Mucosa of gallbladder (tissue), 1 donor: ENCODE data around the gene LHFPL2. TPM values are rescaled to one million over a fixed set of nuclear protein-coding genes. Genes with fewer than 3 reads are reported as not detected.
"Not testable (repeated sequence)": the region's sequence is repeated elsewhere in the genome, so short reads cannot be mapped to it uniquely, and the experiment has no call there.

Experiments used
- DNase-seq: peaks from one replicate; pipeline ENCODE4 v3.0.0-alpha.2; 2020; ENCODE audit warnings: low spot score
- total RNA-seq: library from RNA; stranded (reverse); gene quantifications from one replicate; pipeline ENCODE4 v1.2.1, GENCODE V29; 2021
- donor health status: DM: no; HTN: no; CAD: no.

The LHFPL2 gene, protein sequence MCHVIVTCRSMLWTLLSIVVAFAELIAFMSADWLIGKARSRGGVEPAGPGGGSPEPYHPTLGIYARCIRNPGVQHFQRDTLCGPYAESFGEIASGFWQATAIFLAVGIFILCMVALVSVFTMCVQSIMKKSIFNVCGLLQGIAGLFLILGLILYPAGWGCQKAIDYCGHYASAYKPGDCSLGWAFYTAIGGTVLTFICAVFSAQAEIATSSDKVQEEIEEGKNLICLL
- 22.5 TPM for total RNA-seq

GRCh38 chr5:78648359-78649210, at the start of gene LHFPL2:
Gene LHFPL2 (minus strand): TSS chr5:78648772. CDS start chr5:78510213, 138,559 bp downstream.
- peak; percentile 53 for DNase-seq

- no peak for DNase-seq
These were observed 48.1 kb upstream of the LHFPL2 start for GRCh38 chr5:78696637-78697036.

DNA sequence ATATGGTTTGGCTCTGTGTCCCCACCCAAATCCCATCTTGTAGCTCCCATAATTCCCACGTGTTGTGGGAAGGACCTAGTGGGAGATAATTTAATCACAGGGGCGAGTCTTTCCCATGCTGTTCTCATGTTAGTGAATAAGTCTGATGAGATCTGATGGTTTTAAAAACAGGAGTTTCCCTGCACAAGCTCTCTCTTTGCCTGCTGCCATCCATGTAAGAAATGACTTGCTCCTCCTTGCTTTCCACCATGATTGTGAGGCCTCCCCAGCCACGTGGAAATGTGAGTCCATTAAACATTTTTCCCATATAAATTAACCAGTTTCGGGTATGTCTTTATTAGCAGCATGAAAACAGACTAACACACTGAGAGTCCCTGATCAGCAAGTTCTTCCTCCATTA, 47.5 kb upstream of the LHFPL2 start:
- not testable (repeated sequence) for DNase-seq

DNA sequence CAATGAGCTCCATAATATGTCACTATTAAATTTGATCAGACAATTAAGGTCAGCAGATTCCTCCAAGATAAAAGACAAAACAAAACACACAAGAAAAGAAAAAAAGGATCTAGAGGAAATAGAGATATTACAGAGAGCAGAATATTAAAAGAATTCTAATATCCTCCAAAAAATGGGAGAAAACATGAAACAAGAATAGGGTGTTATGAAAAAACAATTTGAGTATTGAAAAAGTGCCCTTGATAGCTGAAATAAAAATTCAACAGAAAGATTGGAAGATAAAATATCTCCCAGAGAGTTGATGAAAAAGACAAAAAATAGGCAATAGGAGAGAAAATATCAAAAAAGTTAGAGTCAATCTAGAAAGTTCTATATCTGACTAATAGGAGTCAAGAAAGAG, 44.8 kb upstream of the LHFPL2 start:
- no peak for DNase-seq

DNA sequence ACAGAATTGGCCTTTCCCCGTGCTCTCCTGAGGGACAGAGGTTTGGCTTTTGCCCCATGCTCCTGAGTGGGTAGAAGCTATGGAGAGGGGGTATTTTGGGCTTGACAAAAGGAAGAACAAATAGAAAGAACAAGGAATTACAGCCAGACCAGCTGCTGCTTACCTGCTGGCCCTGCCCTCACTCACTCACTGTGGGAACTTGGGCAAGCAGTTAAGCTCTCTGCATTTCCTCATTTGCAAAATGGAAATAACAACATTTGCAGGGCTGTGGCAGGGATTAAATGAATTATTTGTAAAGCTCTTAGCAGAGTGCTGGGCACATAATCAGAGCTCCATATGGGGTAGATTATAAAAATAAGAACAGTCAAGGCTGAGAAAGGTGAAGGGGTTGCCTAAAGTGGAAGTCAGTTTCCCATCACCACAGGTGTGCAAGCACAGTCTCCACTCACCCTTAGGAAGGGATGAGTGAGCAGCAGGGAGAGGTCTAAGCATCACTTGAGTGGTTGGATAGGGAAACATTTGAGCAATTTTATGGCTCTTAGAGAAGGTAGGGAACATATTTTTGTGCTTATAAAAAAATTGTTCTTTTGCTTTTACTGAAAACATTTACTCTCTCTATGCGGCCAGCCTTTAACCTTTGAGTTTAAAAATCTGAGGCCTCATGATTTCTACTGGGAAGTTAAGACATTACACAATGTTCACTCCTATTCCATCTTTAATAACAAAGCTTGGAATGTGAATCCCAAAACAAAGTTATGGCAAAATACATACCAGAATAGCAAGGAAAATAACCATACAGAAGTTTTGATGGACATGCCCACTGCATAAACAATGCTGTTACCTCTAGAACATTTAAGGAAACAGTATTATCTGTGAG, 42.8 kb upstream of the LHFPL2 start:
- no peak for DNase-seq

GRCh38 chr5:78690253-78690972, 41.8 kb upstream of the LHFPL2 start:
- no peak for DNase-seq

DNA sequence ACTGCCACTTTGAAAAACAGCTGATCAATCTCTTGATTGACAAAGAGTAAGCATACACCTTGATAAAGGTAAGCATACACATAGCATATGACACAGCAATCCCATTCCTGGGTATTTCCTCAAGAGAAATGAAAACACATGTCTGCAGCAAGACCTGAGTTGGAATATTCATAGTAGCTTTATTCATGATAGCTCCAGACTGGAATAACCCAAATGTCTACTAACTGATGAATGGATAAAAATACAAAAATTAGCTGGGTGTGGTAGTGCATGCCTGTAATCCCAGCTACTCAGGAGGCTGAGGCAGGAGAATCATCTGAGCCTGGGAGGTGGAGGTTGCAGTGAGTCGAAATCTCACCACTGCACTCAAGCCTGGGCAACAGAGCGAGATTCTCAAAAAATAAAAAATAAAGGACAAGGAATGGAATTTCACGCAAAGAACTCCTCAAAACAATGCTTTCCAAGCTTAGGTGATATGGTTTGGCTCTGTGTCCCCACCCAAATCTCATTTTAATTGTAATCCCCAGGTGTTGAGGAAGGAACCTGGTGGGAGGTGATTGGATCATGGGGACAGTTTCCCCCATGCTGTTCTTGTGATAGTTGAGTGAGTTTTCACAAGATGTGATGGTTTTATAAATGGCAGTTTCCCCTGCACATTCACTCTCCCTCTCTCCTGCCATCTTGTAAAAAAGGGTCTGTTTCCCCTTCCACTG, 41.1 kb upstream of the LHFPL2 start:
- no peak for DNase-seq

GRCh38 chr5:78687514-78687913, 38.9 kb upstream of the LHFPL2 start:
- DNase-seq: not testable (repeated sequence)

DNA sequence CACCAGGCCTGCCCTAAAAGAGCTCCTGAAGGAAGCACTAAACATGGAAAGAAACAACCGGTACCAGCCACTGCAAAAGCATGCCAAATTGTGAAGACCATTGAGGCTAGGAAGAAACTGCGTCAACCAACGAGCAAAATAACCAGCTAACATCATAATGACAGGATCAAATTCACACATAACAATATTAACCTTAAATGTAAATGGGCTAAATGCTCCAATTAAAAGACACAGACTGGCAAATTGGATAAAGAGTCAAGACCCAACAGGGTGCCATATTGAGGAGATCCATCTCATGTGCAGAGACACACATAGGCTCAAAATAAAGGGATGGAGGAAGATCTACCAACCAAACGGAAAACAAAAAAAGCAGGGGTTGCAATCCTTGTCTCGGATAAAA, 35.3 kb upstream of the LHFPL2 start:
- DNase-seq: not testable (repeated sequence)

DNA sequence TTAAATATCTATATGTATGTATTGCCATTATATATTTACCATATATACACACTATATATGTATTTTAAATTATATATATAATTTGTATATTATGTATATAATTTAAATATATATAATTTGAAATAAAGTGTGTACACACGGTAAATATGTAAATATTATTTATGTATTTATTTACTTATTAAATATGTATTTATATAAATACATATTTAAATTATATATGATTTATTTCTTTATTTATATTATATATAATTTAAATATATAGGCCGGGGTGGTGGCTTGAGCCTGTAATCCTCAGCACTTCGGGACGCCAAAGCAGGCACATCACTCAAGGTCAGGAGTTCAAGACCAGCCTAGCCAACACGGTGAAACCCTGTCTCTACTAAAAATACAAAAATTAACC, 31.3 kb upstream of the LHFPL2 start:
- DNase-seq: no peak

- DNase-seq: peak; percentile 68
These were observed 29.5 kb upstream of the LHFPL2 start for GRCh38 chr5:78677777-78678668.

GRCh38 chr5:78675956-78676730, 27.6 kb upstream of the LHFPL2 start:
- DNase-seq: no peak

DNA sequence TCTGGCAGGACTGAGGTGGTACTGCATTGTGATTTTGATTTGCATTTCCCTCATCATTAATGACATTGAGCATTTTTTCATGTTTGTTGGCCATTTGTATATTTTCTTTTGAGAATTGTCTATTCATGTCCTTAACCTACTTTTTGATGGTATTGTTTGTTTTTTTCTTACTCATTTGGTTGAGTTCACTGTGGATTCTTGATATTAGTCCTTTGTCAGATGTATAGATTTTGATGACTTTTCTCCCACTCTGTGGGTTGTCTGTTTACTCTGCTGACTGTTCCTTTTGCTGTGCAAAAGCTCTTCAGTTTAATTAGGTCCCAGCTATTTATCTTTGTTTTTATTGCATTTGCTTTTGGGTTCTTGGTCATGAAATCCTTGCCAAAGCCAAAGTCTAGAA, 25.3 kb upstream of the LHFPL2 start:
- DNase-seq: not testable (repeated sequence)

- no peak for DNase-seq
These were observed 23.6 kb upstream of the LHFPL2 start for GRCh38 chr5:78672154-78672553.

DNA sequence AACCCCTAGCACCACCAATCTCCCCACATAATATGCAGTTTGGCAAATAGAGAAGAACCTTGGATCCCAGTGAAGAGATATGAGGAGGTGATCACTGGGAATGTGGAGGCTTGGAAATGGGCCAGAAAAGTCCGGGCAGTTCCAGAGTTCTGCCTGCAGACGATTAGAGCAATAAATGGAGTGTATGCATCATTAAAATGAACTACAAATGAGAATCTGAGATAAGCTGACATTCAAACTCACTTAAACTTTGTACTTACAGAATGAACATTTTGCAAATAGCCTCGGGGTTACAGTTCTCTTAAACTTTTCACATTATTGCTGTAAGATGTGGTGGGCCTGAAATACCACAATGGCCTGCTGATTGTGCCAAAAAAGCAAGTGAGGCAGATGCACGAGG, 23.0 kb upstream of the LHFPL2 start:
- DNase-seq: no peak

DNA sequence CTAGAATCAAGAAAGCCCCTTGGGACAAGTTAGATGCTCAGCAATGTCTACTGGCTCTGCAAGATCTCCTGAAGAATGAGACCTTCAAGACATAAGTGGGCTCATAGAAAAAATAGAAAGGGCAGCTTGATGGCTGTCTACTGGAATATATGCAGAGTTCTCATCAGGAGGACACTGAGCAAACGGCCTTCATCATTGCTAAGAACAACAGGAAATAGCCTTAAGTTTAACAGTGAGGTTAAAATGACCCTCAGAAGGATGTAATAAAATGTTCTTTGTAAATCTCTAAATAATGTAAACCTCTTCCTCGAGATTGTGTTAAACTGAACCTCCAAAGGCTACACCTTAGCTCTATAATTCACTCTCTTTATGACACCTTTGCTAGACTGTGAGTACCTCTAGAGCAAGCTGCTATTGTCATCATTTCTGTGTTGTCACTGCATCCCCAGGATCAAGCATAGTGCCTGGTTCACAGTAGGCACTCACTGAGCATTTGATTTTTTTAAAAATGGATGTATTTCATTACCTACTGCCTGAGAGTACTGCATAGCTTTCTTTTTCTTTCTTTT, 22.2 kb upstream of the LHFPL2 start:
- DNase-seq: no peak

- DNase-seq: no peak
These were observed 20.8 kb upstream of the LHFPL2 start for GRCh38 chr5:78669331-78669730.

DNA sequence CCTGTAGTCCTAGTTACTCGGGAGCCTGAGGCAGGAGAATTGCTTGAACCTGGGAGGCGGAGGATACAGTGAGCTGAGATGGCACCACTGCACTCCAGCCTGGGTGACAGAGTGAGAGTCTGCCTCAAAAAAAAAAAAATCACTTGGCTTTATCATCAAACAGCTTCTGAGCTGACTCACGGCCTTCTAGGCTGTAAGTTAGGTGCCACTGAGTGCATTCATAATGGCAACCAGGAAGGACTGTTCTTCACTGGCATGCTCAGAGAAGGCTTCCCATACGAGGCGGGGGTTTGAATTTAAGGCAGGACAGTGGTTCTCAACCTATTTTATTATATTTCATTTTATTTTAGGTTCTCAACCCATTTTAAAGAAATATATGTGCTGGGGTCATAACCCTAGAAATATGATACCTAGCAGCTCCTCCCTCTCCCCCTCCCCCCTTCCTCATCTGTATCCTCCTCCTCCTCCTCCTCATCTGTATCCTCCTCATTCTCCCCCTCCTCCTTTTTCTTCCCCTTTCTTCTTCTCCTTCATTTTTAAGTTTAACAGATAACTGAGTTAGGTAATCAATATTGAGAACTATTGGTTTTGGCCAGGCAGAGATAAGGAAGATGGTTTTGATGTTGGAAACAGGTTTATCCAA, 19.0 kb upstream of the LHFPL2 start:
- DNase-seq: no peak
